SK-N-SH (cell line): ENCODE data around the gene PQBP1.

Experiments
- CHD2 ChIP-seq: fragments of 150-350 bp; IDR thresholded peaks from 2 replicates; pipeline ENCODE4 v1.6.1; 2018; ENCODE audit warnings: low read length; ENCODE audit not compliant: partially characterized antibody
- EP300 ChIP-seq, 2 experiments: IDR thresholded peaks; 2 replicates each; pipeline versions ENCODE4 v1.4.0 to v1.6.1; 2012; ENCODE audit warnings: borderline replicate concordance in 1 of 2, low read depth in 1 of 2, low read length in 1 of 2
- POLR2AphosphoS5 ChIP-seq: IDR thresholded peaks from 2 replicates; pipeline ENCODE4 v1.6.1; 2012; ENCODE audit warnings: low read depth, low read length
- RCOR1 ChIP-seq: fragments of 150-350 bp; IDR thresholded peaks from 2 replicates; pipeline ENCODE4 v1.6.1; 2017; ENCODE audit warnings: antibody characterized with exemption, low read length
- RXRA ChIP-seq: IDR thresholded peaks from 2 replicates; pipeline ENCODE4 v1.4.0; 2012; ENCODE audit warnings: low read depth, mild to moderate bottlenecking, borderline replicate concordance
- SIN3A ChIP-seq: IDR thresholded peaks from 2 replicates; pipeline ENCODE4 v1.6.1; 2012; ENCODE audit warnings: low read depth, mild to moderate bottlenecking, low read length, moderate library complexity, borderline replicate concordance
- SMC3 ChIP-seq: IDR thresholded peaks from 2 replicates; pipeline ENCODE4 v1.6.1; 2012; ENCODE audit warnings: low read depth, low read length, improper control_type of control experiment
- TEAD4 ChIP-seq: IDR thresholded peaks from 2 replicates; pipeline ENCODE4 v1.4.0; 2012; ENCODE audit warnings: mild to moderate bottlenecking, borderline replicate concordance; ENCODE audit not compliant: insufficient read depth
- TF ChIP-seq, protein P1 (sequence below): fragments of 200-600 bp; sonication (generic); IDR thresholded peaks from 2 replicates; pipeline ENCODE4 v1.6.1; 2017; ENCODE audit warnings: antibody characterized with exemption, mild to moderate bottlenecking, moderate library complexity
- TF ChIP-seq, protein P2 (sequence below): IDR thresholded peaks from 2 replicates; pipeline ENCODE4 v1.6.1; 2012; ENCODE audit warnings: mild to moderate bottlenecking, low read depth, low read length, moderate library complexity
- TF ChIP-seq, protein P3 (sequence below): fragments of 150-350 bp; IDR thresholded peaks from 2 replicates; pipeline ENCODE4 v1.6.1; 2016; ENCODE audit warnings: mild to moderate bottlenecking, low read depth, low read length

DNA sequence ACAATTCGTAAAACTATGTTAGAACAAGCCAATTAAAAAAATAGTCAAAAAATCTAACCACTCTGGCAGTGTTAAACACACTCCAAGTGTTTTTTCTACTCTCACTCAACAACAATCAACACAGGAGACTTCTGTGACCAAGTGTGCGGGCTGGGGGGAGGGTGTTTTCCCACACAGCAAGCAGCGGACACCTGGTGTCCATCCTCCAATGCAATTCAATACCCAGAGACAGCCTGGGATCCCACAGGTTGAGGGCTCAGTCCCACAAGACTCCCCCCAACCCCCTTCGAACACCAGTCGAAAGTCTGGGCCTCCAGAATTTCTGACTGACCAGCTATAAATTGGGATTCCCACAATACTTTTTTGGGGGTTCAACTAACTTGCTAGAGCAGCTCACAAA lies 29.4 kb downstream of the PQBP1 start:
- TF ChIP-seq, protein P1, sequence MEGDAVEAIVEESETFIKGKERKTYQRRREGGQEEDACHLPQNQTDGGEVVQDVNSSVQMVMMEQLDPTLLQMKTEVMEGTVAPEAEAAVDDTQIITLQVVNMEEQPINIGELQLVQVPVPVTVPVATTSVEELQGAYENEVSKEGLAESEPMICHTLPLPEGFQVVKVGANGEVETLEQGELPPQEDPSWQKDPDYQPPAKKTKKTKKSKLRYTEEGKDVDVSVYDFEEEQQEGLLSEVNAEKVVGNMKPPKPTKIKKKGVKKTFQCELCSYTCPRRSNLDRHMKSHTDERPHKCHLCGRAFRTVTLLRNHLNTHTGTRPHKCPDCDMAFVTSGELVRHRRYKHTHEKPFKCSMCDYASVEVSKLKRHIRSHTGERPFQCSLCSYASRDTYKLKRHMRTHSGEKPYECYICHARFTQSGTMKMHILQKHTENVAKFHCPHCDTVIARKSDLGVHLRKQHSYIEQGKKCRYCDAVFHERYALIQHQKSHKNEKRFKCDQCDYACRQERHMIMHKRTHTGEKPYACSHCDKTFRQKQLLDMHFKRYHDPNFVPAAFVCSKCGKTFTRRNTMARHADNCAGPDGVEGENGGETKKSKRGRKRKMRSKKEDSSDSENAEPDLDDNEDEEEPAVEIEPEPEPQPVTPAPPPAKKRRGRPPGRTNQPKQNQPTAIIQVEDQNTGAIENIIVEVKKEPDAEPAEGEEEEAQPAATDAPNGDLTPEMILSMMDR = no peak
- TF ChIP-seq, protein P2, sequence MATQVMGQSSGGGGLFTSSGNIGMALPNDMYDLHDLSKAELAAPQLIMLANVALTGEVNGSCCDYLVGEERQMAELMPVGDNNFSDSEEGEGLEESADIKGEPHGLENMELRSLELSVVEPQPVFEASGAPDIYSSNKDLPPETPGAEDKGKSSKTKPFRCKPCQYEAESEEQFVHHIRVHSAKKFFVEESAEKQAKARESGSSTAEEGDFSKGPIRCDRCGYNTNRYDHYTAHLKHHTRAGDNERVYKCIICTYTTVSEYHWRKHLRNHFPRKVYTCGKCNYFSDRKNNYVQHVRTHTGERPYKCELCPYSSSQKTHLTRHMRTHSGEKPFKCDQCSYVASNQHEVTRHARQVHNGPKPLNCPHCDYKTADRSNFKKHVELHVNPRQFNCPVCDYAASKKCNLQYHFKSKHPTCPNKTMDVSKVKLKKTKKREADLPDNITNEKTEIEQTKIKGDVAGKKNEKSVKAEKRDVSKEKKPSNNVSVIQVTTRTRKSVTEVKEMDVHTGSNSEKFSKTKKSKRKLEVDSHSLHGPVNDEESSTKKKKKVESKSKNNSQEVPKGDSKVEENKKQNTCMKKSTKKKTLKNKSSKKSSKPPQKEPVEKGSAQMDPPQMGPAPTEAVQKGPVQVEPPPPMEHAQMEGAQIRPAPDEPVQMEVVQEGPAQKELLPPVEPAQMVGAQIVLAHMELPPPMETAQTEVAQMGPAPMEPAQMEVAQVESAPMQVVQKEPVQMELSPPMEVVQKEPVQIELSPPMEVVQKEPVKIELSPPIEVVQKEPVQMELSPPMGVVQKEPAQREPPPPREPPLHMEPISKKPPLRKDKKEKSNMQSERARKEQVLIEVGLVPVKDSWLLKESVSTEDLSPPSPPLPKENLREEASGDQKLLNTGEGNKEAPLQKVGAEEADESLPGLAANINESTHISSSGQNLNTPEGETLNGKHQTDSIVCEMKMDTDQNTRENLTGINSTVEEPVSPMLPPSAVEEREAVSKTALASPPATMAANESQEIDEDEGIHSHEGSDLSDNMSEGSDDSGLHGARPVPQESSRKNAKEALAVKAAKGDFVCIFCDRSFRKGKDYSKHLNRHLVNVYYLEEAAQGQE = no peak
- TF ChIP-seq RXRA (no peak), TEAD4 (no peak), CHD2 (no peak), POLR2AphosphoS5 (no peak), RCOR1 (no peak), SMC3 (no peak), SIN3A (no peak), EP300 (IDR thresholded peaks at IDR 0.05; ENCODE audit: borderline replicate concordance in 1 of 2, low read depth in 1 of 2, low read length in 1 of 2) (no peak)
- TF ChIP-seq, protein P3, sequence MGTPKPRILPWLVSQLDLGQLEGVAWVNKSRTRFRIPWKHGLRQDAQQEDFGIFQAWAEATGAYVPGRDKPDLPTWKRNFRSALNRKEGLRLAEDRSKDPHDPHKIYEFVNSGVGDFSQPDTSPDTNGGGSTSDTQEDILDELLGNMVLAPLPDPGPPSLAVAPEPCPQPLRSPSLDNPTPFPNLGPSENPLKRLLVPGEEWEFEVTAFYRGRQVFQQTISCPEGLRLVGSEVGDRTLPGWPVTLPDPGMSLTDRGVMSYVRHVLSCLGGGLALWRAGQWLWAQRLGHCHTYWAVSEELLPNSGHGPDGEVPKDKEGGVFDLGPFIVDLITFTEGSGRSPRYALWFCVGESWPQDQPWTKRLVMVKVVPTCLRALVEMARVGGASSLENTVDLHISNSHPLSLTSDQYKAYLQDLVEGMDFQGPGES = no peak
